Activated CD4-positive, alpha-beta memory T cell treated with anti-CD3 and anti-CD28 coated beads, Interleukin-2, amount 10 ng/mL, durations not matched to agents 7 days and 5 days (primary cell): ENCODE results near the gene PTCH2. TPM values are rescaled to one million over a fixed set of nuclear protein-coding genes. Genes with fewer than 3 reads are reported as not detected.
"Not testable (repeated sequence)": the region's sequence is repeated elsewhere in the genome, so short reads cannot be mapped to it uniquely, and the experiment has no call there.

Experiments used
- CTCF ChIA-PET: fragments of 350-600 bp; sonication (Branson Sonifier 250); formaldehyde crosslinking; loops from one replicate; lab custom pipeline; 2021; ENCODE audit warnings: antibody characterized with exemption, inconsistent platforms; lab: Charles Lee
- POLR2A ChIA-PET: fragments of 350-600 bp; sonication (Branson Sonifier 250); formaldehyde crosslinking; loops from one replicate; lab custom pipeline; 2021; ENCODE audit warnings: antibody characterized with exemption; lab: Charles Lee
- DNase-seq: peaks from one replicate; pipeline ENCODE4 v3.0.0-alpha.2; 2020
- H3K27ac Mint-ChIP-seq: one replicate; pipeline ENCODE4 v1.8.0; 2021; ENCODE audit warnings: mild to moderate bottlenecking, mixed read lengths
- H3K27me3 Mint-ChIP-seq: one replicate; pipeline ENCODE4 v1.8.0; 2021; ENCODE audit warnings: mixed read lengths
- H3K36me3 Mint-ChIP-seq: one replicate; pipeline ENCODE4 v1.8.0; 2021; ENCODE audit warnings: low read depth, mixed read lengths
- H3K4me1 Mint-ChIP-seq: one replicate; pipeline ENCODE4 v1.8.0; 2021; ENCODE audit warnings: mixed read lengths
- H3K4me3 Mint-ChIP-seq: one replicate; pipeline ENCODE4 v1.8.0; 2021; ENCODE audit warnings: mild to moderate bottlenecking, mixed read lengths
- H3K9me3 Mint-ChIP-seq: one replicate; pipeline ENCODE4 v1.8.0; 2021; ENCODE audit warnings: mixed read lengths
- total RNA-seq, 2 experiments: library from RNA; stranded (reverse); gene quantifications; one replicate each; pipeline ENCODE4 v1.2.3, GENCODE V29; 2021

Gene PTCH2
- total RNA-seq, 2 experiments from 2014 or later: 0.58 to 1.0 TPM

DNA sequence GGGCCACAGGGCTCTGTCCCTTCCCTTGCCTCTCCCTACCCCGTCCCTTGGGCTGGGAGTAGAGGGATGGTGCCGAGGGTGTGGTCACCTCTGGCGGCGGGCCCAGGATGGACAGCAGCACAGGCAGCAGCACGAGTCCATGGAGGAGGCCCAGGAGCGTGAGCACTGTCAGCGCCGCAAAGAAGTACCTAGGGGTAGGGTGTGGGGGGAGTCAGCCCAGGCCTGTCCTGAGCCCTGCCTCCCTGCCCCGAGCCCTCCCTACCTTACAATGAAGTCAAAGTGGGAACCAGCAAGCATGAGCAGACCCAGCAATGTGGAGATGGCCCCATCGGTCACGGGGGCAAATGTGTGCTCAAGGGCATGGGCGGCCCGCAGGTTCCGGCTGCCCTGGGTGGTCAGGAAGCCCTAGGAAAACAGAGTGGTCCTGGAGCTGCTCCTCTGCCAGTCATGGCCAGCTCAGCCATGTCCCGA, 20.0 kb downstream of the PTCH2 start:
- POLR2A ChIA-PET: interaction anchor here (1.1 to 11.9 kb wide), 7 partner anchors 10 to 102 kb away, joined by 3 to 960 read pairs (median 195); partner anchors contain the start of genes BEST4, BTBD19, DYNLT4 and PLK3
- Mint-ChIP-seq H3K4me3 (no peak overlapping the region), H3K27ac (no peak overlapping the region), H3K36me3 (no peaks in the 10 kb centered on the region), H3K27me3 (no peaks in the 10 kb centered on the region), H3K9me3 (no peaks in the 10 kb centered on the region), H3K4me1 (peaks cover 30% of the 10 kb centered on the region)
- CTCF ChIA-PET: interaction anchor here (0.6 to 1.6 kb wide), 2 partner anchors 23 to 697 kb away, joined by 3 read pairs; partner anchors contain the start of gene PLK3
- no peak for DNase-seq

DNA sequence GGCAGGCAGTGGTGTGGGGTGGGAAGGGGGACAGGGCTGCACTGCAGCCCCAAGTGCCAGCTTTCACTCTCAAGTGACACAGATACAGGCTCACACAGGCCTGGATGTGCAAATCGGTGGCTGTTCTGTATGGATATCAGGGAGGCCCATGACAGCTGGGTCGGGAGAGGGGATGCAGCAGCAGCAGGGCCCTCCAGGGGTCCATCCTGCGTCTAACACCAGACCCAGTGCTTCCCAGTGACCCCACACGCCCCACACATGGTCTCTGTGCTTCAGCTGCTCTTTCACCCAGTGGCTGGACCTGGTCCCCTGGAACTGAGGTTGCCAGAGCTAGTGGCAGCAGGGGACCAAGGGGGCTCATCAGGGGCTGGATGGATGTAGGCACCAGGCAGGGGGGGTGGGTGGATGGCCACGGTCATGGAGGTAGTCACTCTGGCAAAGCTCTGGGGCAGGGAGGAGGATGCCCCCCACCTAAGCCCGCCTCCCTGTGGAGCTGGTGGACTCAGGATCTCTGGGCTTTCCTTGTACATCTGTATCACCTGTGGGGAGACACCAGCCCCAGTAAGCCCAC, 20.8 kb downstream of the PTCH2 start:
- POLR2A ChIA-PET: interaction anchor here (1.0 to 11.9 kb wide), 13 partner anchors 8 to 699 kb away, joined by 3 to 960 read pairs (median 32); partner anchors contain the start of genes BEST4, BTBD19, DYNLT4 and EIF2B3
- Mint-ChIP-seq H3K4me1 (peaks cover 36% of the 10 kb centered on the region), H3K4me3 (no peak overlapping the region), H3K36me3 (no peaks in the 10 kb centered on the region), H3K27me3 (no peaks in the 10 kb centered on the region), H3K9me3 (no peaks in the 10 kb centered on the region), H3K27ac (no peak overlapping the region)
- CTCF ChIA-PET: interaction anchor here (0.6 to 5.8 kb wide), 10 partner anchors 13 to 698 kb away, joined by 3 to 76 read pairs (median 3); partner anchors contain the start of genes BTBD19, DYNLT4, PLK3 and RNU5D-1
- no peak for DNase-seq

DNA sequence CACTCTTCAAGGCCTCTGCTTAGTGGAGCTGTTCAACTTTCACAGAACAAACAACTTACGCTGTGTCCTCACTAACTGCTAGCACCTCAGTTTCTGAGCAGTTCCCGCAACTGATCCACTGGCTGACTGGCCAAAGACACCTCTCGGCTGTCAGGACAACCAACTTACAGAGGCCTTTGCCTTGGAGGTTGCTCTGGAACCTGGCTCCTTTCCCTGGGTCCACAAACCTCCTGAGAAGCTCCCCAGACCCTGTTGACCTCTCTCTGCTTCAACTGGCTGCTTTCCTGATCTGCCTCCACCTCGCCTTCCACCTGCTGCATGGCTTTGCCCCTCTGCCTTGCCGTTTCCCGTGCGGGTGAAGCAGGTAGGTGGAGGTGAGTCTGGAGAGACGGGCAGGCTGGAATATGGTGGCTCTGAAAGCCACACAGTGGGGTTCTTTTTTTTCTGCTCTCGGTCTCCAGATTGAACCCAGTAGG, 21.8 kb downstream of the PTCH2 start:
- no peaks in the 10 kb centered on the region for H3K9me3 Mint-ChIP-seq
- H3K4me1 Mint-ChIP-seq: peaks cover 38% of the 10 kb centered on the region
- CTCF ChIA-PET: interaction anchor here (0.8 to 5.8 kb wide), 10 partner anchors 9 to 482 kb away, joined by 3 to 76 read pairs (median 4); partner anchors contain the start of genes BEST4, BTBD19, DYNLT4 and PLK3
- POLR2A ChIA-PET: interaction anchor here (1.0 to 11.9 kb wide), 15 partner anchors 9 to 700 kb away, joined by 3 to 960 read pairs (median 32); partner anchors contain the start of genes BEST4, BTBD19, DYNLT4 and EIF2B3
- no peaks in the 10 kb centered on the region for H3K36me3 Mint-ChIP-seq
- H3K4me3 Mint-ChIP-seq: peak overlapping the region; percentile 85
- no peak overlapping the region for H3K27ac Mint-ChIP-seq
- DNase-seq: no peak
- no peaks in the 10 kb centered on the region for H3K27me3 Mint-ChIP-seq

DNA sequence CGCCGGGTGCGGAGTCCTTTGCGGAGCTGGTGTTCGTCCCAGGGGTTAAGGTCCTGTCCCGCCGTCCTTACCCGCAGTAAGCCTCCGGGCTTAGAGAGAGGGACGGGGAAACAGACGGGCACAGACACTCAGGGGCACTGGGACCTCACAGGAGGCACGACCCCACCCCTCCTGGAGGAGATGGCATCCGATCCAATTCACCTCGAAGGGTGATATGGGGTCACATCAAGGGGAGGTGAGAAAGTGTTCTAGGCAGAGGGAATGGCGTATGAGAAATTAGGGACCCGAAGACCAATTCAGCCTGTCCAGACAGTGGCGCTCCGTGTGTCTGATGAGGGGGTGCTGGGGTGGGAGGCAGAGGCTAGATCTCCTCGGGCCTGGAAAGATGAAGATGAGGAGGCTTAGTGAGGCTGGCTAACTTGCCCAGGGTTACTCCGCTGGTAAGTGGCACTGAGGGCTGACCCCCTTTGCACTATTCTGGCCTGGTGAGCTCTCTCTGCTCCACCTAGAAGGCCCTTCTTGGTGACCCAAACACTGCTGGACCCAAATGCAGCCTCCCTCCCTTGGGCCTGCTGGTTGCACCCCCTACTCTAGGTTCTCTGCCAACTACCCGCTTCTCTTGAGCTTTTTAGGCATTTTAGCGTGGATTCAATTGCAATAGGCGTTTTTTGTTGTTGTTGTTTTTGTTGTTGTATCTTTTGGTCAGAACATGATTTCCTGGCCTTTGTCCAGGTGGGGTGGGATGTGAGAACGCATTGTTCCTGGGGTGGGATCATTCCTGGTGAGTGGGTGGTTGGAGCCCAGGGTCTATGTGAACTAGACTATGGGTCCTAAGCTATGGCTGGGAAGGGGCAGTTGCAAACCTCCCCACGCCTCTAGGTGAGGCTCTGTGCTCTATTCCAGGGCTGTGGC, 22.5 kb downstream of the PTCH2 start:
- Mint-ChIP-seq H3K36me3 (peaks cover 1% of the 10 kb centered on the region), H3K27ac (peak overlapping the region; percentile 98), H3K9me3 (no peaks in the 10 kb centered on the region), H3K27me3 (no peaks in the 10 kb centered on the region), H3K4me3 (peak overlapping the region; percentile 85), H3K4me1 (peaks cover 38% of the 10 kb centered on the region)
- CTCF ChIA-PET: interaction anchor here (0.7 to 5.8 kb wide), 9 partner anchors 9 to 192 kb away, joined by 3 to 76 read pairs (median 4); partner anchors contain the start of genes BEST4, BTBD19, DYNLT4 and PLK3
- POLR2A ChIA-PET: interaction anchor here (0.6 to 11.9 kb wide), 23 partner anchors 10 to 701 kb away, joined by 3 to 960 read pairs (median 10); partner anchors contain the start of genes BEST4, BTBD19, DYNLT4 and EIF2B3
- DNase-seq: no peak

DNA sequence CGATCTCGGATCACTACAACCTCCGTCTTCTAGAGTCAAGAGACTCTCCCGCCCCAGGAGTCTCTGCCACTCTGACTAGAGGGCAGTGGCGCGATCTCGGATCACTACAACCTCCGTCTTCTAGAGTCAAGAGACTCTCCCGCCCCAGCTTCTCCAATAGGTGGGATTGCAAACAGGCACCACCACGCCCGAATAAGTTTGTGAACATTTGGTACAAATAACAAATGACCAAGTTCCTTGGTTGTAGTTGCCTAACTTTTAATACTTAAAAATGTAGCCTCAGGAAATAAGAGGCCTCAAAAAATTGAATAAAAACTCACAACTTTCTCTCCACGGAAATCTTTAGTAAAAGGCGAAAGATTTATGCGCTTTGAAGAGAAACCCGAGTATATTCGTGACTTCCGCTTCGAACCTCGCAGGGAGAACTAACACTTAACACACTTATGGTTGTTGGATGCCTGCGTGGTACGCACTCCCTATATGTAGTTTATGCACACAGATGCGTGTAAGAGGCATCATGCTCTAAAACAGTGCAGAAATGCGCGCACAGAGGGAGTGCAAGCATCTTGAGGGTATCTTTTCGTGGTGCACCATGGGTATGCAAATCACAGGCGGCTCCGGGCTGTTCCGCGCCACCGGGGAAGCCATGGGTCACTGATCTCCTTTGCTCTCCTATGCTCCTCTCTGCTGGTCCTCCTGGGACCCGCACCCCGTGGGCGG, 23.3 kb downstream of the PTCH2 start:
- no peaks in the 10 kb centered on the region for H3K27me3 Mint-ChIP-seq
- POLR2A ChIA-PET: interaction anchor here (0.6 to 11.9 kb wide), 50 partner anchors 8 to 1906 kb away, joined by 3 to 960 read pairs (median 6); partner anchors contain the start of genes ARMH1, BEST4, BTBD19 and DYNLT4
- H3K4me3 Mint-ChIP-seq: peak overlapping the region; percentile 85
- peak overlapping the region; percentile 98 for H3K27ac Mint-ChIP-seq
- H3K9me3 Mint-ChIP-seq: no peaks in the 10 kb centered on the region
- H3K36me3 Mint-ChIP-seq: peaks cover 9% of the 10 kb centered on the region
- DNase-seq: peak; percentile 87
- CTCF ChIA-PET: interaction anchor here (0.7 to 5.8 kb wide), 14 partner anchors 10 to 193 kb away, joined by 3 to 76 read pairs (median 4); partner anchors contain the start of genes BTBD19, DYNLT4, PLK3 and RNU5D-1
- H3K4me1 Mint-ChIP-seq: peaks cover 45% of the 10 kb centered on the region

DNA sequence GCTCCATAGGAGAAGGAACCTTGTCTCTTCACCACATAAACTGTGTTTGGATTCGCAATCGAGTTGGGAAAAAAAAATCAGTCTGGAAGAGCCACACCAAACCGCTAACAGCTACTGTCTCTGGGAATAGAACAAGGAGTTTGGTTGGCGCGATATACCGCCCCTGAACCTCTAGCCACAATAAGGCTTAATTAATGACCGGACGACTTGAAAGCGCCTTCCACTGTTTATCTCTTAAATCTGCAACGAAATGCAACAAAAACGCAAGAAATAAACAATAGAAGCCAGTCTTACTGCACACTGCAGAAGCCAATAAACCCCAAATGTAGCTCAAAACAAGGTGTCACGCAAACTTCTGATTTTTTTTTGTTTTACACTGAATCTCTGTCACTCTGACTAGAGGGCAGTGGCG, 23.9 kb downstream of the PTCH2 start:
- ChIA-PET CTCF (interaction anchor here (0.5 to 5.8 kb wide), 12 partner anchors 12 to 155 kb away, joined by 3 to 76 read pairs (median 6); partner anchors contain the start of genes BTBD19, DYNLT4, PLK3 and RNU5D-1), POLR2A (interaction anchor here (0.6 to 11.9 kb wide), 44 partner anchors 9 to 1905 kb away, joined by 3 to 960 read pairs (median 6); partner anchors contain the start of genes ARMH1, BEST4, BTBD19 and DYNLT4)
- Mint-ChIP-seq H3K4me1 (peaks cover 47% of the 10 kb centered on the region), H3K9me3 (no peaks in the 10 kb centered on the region), H3K4me3 (peak overlapping the region; percentile 85), H3K27me3 (no peaks in the 10 kb centered on the region), H3K36me3 (peaks cover 12% of the 10 kb centered on the region), H3K27ac (peak overlapping the region; percentile 98)
- no peak for DNase-seq

DNA sequence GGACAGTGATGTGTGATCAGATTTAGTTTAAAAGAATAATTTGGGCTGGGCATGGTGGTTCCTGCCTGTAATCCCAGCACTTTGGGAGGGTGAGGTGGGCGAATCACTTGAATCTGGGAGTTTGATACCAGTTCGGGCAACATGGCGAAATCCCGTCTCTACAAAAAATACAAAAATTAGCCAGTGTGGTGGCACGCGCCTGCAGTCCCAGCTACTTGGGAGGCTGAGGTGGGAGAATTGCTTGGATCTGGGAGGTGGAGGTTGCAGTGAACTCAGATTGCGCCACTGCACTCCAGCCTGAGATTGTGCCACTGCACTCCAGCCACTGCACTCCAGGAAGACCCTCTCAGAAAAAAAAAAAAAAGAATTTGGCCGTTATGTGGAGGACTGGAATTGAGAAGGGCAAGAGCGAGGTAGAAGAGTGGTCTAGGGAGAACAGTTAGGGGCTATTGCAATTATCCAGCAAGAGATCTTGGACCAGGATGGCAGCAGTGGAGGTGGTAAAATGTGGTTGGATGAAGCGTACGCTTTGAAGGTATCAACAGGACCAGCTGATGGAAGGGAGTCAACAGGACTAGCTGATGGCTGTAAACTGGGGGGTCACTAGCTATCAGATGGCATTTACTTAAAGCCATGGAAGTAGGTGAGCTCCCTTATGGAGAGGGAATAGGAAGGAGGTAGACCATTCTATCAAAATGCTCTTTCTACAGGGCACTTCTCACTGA, 25.1 kb downstream of the PTCH2 start:
- Mint-ChIP-seq H3K27ac (peak overlapping the region; percentile 61), H3K9me3 (no peaks in the 10 kb centered on the region), H3K4me1 (peaks cover 54% of the 10 kb centered on the region), H3K27me3 (no peaks in the 10 kb centered on the region), H3K36me3 (peaks cover 14% of the 10 kb centered on the region), H3K4me3 (peak overlapping the region; percentile 58)
- POLR2A ChIA-PET: interaction anchor here (0.8 to 11.9 kb wide), 9 partner anchors 14 to 523 kb away, joined by 3 to 960 read pairs (median 94); partner anchors contain the start of genes BEST4, BTBD19, DYNLT4 and MUTYH
- DNase-seq: no peak
- CTCF ChIA-PET: interaction anchor here (0.7 to 5.8 kb wide), 9 partner anchors 10 to 96 kb away, joined by 3 to 76 read pairs (median 13); partner anchors contain the start of genes BTBD19, DYNLT4, PLK3 and RPS8

DNA sequence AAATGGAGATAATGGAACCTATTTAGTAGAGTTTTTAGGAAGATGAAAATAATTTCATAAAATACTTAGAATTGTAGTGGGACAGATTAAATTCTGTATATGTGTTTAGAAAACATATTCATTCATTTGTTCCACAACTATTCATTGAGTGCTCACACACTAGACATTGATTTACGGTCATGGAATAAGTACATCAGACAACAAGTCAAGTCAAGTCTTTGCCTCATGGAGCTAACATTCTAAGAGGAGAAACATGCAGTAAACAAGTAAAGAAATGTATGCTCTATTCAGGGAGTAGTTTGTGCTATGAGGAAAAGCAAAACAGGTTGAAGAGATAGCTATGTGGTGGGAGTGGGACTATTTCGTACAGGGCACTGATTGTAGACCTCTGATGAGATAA, 25.7 kb downstream of the PTCH2 start:
- ChIA-PET POLR2A (interaction anchor here (0.8 to 11.9 kb wide), 8 partner anchors 13 to 523 kb away, joined by 3 to 960 read pairs (median 144); partner anchors contain the start of genes BEST4, BTBD19, DYNLT4 and MUTYH), CTCF (interaction anchor here (0.7 to 5.8 kb wide), 4 partner anchors 10 to 33 kb away, joined by 3 to 76 read pairs (median 40); partner anchors contain the start of genes BTBD19, DYNLT4 and PLK3)
- H3K4me3 Mint-ChIP-seq: peak overlapping the region; percentile 21
- H3K27ac Mint-ChIP-seq: peak overlapping the region; percentile 22
- peaks cover 14% of the 10 kb centered on the region for H3K36me3 Mint-ChIP-seq
- no peaks in the 10 kb centered on the region for H3K27me3 Mint-ChIP-seq
- DNase-seq: no peak
- peaks cover 53% of the 10 kb centered on the region for H3K4me1 Mint-ChIP-seq
- no peaks in the 10 kb centered on the region for H3K9me3 Mint-ChIP-seq

DNA sequence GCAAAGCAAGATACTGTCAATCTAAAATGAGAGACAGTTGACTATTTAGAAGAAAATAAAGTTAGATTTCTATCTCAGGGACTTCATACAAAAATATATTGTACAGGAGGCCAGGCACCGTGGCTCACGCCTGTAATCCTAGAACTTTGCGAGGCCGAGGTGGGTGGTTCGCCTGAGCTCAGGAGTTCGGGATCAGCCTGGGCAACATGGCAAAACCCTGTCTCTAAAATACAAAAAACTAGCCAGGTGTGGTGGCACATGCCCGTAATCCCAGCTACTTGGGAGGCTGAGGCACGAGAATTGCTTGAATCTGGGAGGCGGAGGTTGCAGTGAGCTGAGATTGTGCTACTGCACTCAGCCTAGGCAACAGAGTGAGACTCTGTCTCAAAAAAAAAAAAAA, 27.1 kb downstream of the PTCH2 start:
- H3K4me3 Mint-ChIP-seq, H3K9me3 Mint-ChIP-seq, H3K27ac Mint-ChIP-seq, H3K27me3 Mint-ChIP-seq, DNase-seq: not testable (repeated sequence)
- CTCF ChIA-PET: interaction anchor here (4.7 kb wide), 1 partner anchor 15 kb away, joined by 39 read pairs; the partner anchor contains the start of gene PLK3
- H3K4me1 Mint-ChIP-seq: peaks cover 63% of the 10 kb centered on the region
- H3K36me3 Mint-ChIP-seq: peaks cover 23% of the 10 kb centered on the region
- POLR2A ChIA-PET: interaction anchor here (1.3 to 4.7 kb wide), 4 partner anchors 15 to 94 kb away, joined by 11 to 58 read pairs (median 38); partner anchors contain the start of genes PLK3 and RNU5D-1

DNA sequence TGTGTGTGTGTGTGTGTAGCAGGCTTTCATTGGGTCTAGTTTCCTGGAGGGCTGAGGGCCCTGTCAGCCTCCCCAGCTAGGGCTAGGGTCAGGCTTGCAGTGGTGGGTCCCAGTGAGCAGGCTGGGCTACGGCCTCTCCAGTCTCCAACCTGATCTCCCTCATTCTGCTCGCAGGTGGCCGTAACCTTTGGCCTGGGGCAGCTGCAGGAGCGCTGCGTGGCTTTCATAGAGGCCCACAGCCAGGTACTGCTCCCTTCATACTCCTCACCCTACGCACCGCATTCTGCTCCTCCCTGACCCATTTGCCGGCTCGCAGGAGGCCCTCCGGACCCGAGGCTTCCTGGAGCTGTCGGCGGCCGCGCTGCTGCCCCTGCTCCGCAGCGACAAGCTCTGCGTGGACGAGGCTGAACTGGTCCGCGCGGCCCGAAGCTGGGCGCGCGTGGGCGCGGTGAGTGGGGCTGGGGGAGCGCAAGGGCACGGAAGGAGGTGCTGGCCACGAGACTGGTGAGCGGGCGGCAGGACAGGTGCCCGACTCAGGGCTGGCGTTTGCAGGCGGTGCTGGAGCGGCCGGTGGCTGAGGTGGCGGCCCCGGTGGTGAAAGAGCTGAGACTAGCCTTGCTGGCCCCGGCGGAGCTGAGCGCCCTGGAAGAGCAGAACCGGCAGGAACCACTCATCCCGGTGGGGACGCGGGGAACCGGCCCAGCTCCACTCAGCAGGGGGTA, 30.1 kb downstream of the PTCH2 start:
- POLR2A ChIA-PET: interaction anchor here (0.6 to 7.6 kb wide), 19 partner anchors 8 to 498 kb away, joined by 3 to 280 read pairs (median 5); partner anchors contain the start of genes BEST4, EIF2B3, HECTD3 and PLK3

More for the DNA sequence above, 30.1 kb downstream of the PTCH2 start:
- H3K27me3 Mint-ChIP-seq: no peaks in the 10 kb centered on the region
- H3K27ac Mint-ChIP-seq: peak overlapping the region; percentile 98
- H3K9me3 Mint-ChIP-seq: no peaks in the 10 kb centered on the region
- H3K36me3 Mint-ChIP-seq: peaks cover 32% of the 10 kb centered on the region
- H3K4me1 Mint-ChIP-seq: peaks cover 70% of the 10 kb centered on the region
- DNase-seq: no peak
- H3K4me3 Mint-ChIP-seq: peak overlapping the region; percentile 83
- CTCF ChIA-PET: interaction anchor here (1.0 to 4.7 kb wide), 8 partner anchors 12 to 490 kb away, joined by 3 to 39 read pairs (median 5); partner anchors contain the start of genes PLK3 and RPS8
